PC-3 (cell line): ENCODE results near the gene DDAH2.

Experiments used
- CTCF ChIP-seq: fragments of 300-600 bp; sonication (generic); conservative IDR thresholded peaks from 2 replicates; pipeline ENCODE4 v1.5.1; 2017; ENCODE audit warnings: antibody characterized with exemption, low read depth, mild to moderate bottlenecking, low read length
- EZH2 ChIP-seq: fragments of 300-600 bp; sonication (generic); IDR thresholded peaks from one replicate; pipeline ENCODE4 v1.6.1; 2017; ENCODE audit warnings: antibody characterized with exemption, mild to moderate bottlenecking, low read length; ENCODE audit not compliant: unreplicated experiment

- TF ChIP-seq EZH2 = no peak
- no peak for TF ChIP-seq CTCF
These were observed 46.1 kb upstream of the DDAH2 start for GRCh38 chr6:31775184-31775583.
